OCI-M1 (cell line): ENCODE measurements around the gene C12orf43.

ENCODE experiments used
- DNase-seq: peaks from one replicate; lab custom pipeline; 2025; lab: John Stamatoyannopoulos, UW

Gene C12orf43

DNA sequence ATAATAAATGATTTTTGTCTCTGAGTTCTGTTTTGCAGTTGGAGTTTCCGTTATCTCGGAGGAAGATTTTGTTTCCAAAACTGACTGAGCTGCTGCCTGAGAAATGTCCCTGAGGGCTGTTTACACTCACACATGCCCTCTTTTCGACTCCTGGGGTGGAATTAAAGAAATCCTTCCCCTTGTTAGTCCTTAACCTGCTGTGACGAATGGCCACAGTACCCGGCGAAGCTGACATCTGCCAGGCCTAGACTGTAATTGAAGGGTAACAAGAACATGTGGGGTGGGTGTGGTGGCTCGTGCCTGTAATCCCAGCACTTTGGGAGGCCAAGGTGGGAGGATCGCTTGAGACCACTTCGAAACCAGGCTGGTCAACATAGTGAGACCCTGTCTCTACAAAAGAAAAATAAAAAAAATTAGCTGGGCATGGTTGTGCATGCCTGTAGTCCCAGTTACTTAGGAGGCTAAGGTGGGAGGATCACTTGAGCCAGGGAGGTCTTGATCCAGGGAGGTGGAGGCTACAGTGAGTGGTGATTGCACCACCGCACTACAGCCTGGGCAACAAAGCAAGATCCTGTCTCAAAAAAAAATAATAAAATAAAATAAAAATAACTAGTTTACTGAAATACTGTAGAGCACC lies 14.4 kb upstream of the C12orf43 start:
- DNase-seq: no peak

DNA sequence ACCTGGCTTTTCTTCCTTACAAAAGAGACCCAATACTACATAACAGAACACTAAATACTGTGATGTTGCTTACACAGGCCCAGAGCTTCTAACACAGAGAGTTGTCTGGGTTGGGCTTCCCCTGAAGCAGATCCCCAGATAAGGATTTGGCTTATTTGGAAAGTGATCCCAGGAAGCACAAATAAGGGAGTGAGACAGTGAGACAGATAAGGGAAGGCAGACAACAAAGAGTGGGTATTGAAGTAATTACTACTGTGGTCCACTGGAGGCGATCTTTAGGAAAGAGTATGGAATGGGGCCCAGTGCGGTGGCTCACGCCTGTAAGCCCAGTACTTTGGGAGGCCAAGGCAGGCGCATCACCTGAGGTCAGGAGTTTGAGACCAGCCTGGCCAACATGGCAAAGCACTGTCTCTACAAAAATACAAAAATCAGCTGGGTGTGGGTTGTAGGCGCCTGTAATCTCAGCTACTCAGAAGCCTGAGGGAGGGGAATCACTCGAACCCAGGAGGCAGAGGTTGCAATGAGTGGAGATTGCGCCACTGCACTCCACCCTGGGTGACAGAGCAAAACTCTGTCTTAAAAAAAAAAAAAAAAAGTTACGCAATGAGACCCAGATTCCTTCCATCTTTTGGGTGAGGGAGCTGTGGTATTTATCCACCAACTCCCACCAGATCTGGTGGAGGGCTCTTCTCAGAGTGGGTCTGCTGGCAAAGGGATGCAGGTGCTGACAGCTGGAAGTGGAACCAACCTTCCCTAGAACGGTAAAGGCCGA lies 10.2 kb upstream of the C12orf43 start:
- DNase-seq: peak; percentile 71

DNA sequence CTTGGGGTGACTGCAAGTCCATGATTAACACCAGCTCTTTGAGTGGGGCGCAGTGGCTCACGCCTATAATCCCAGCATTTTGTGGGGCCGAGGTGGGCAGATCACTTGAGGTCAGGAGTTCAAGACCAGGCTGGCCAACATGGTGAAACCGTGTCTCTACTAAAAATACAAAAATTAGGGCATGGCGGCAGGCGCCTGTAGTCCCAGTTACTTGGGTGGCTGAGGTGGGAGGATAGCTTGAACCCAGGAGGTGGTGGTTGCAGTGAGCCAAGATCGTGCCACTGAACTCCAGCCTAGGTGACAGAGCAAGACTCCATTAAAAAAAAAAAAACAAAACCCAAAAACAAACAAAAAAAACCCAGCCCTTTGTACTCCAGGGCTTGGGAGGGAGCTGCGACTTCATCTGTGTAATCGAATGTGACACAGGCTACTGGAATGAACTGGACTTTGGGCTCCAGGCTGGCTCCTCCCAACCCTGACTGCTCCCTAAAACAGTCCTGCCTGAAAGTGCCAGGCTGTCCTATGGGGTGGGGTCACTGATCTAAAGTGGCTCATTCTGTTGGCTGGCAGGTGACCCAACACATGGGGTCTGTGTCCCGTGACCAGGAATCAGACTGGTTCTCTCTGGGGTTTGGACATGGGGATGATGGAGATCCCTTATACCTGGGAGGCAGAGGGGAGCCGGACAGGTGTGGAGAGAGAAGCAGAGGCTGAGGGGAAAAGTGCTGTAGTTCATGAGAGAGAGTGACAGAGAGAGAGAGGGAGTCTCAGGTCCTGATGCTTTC lies 9.3 kb upstream of the C12orf43 start:
- DNase-seq: no peak

DNA sequence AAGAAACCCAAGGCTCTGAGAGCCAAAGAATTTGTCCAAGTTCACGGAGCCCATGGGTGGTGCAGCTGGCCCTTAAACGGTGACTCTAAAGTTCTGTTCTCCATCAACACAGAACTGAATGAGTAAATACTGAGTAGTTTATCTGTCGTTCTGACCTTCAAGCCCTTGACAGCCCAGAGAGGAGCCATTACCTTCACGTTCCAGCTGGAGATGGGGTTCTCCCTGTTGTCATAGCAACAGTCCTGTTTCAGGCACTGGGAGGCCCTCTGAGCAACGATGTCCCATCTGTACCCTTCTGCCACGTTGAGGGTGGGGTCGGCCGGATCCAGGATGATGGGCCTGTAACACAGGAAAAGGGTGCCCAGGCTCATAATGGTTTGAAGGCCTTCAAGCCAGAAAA lies 7.5 kb upstream of the C12orf43 start:
- no peak for DNase-seq

DNA sequence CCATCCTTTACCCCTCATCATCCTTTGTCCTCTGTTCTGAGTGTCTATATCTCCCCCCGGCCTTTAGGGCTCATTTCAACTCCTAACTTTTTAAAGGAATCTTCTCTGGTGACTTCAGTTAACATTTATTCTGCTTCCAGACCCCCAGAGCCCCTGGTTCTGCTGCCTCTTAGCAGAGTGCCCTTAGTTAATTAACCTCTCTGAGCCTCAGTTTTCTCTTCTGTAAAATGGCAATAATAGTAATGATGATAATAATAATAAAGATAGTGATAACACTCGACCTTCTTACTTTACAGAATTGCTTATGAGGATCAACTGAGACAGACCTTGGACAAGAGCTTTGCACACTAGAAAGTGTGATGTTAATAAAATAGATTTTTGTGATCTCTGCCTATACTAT lies 6.4 kb upstream of the C12orf43 start:
- DNase-seq: no peak

DNA sequence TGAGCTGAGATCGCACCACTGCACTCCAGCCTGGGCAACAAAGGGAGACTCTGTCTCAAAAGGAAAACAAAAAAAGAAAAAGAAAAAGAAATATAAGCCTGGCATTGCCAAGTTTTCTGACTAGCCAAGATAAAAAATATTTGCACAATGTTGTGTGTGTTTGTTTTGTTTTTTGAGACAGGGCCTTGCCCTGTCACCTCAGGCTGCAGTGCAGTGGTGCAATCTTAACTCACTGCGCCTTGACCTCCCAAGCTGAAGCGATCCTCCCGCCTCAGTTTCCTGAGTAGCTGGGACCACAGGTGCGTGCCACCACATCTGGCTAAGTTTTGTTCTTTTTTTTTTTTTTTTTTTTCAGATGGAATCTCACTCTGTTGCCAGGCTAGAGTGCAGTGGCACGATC lies 5.5 kb upstream of the C12orf43 start:
- no peak for DNase-seq

DNA sequence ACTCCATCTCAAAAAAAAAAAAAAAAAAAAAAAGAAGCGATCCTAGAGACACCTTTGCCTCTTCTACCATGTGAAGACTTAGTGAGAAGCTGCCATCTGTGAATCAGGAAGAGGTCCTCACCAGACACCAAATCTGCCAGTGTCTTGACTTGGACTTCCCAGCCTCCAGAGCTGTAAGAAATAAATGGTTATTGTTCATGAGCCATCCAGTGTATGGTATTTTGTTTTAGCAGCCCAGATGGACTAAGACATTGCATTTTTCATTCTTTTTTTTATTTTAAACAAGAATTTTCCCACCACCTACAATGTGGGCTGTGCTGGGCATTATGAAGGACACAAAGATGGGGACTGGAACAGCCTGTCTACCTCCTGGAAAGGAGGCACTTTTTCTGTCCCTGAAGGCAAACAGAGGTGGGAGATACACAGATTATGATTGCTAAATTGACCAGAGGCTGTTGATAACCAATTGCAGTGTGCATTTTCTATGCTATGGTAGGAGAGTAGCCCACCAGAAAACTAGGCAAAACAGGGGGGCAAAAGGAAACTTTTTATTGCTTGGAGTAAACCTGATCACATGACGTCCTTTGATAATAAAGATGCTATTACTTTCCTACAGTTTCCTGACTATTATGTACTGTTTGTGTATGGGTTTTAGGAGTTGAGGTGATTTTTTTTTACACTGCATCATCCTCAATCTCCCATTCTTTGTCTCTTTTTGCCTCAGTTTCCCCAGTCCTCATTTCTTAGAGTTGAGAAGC lies 2.8 kb upstream of the C12orf43 start:
- DNase-seq: no peak

DNA sequence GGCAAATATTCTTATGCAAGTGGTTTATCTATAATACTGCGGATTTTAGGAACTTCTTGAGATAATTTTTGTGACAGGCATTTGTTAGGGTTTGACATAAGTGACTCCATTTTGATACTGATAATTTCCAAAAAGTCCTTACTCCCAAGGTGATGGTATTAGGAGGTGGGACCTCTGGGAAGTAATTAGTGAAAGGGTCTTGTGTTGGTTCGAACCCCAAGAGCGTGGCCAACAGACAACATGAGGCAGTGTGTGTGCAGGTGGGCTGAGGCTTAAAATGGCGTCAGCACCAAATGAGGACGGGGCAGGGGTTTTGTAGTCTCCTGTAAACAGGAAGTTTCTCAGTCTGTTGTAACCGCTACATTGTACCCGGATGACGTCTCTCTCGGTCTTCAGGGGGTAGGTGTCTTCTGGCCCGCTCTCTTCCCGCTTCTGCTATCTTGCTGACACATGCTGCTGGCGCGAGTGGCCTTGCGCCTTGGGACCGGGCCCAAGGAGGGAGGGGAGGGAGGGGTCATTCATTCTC lies 1.7 kb upstream of the C12orf43 start:
- no peak for DNase-seq

DNA sequence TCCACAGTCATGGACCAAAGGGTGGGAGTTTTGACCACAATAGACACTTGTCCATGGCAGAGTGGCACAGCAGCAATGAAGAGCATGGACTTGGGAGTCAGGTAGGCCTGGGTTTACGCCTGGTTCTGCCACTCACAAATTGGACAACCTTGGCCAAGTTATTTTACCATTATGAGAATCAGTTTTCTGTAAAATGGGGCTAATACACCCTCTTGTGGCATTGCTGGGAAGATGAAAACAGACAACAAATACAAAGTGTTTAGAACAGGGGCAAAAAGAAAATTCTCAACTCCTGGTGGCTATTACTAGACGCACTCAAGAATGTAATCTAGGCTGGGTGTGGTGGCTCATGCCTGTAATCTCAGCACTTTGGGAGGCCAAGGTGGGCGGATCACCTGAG lies 2.6 kb downstream of the C12orf43 start:
- DNase-seq: no peak

DNA sequence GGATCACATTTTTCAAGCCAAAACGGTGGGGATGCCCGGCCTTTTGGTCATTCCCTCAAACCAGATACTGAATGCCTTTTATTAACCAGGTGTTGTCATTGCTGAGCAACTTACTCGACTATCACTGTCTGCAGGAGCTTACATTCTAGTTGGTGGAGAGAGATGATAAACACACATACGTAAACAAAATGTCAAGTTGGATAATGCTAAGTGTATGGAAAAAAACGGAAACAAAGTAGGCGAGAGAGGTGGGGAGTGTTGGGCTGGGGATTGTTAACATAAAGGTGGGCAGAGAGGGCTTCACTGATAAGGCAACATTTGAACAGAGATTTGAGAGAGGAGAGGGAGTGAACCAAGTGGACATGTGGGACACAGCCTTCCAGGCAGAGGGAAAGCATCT lies 4.5 kb downstream of the C12orf43 start:
- no peak for DNase-seq

DNA sequence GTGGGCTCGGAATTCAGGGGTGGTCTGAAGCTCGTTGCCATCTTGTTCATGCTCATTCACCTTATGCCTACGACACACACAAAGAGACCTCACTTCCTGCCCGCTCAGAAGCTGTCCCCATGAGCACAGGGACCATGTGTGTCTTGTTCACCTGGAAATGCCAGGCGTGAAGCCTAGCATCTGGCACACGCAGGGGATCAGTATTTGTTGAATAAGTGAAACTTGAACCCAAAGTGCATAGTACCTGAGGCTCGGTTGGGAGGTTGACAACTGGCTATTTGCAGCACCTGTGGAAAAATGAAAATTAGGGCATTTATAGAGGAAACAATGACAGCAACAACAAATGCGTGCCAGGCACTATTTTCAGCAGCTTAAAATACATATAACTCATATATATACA lies 5.4 kb downstream of the C12orf43 start:
- no peak for DNase-seq

DNA sequence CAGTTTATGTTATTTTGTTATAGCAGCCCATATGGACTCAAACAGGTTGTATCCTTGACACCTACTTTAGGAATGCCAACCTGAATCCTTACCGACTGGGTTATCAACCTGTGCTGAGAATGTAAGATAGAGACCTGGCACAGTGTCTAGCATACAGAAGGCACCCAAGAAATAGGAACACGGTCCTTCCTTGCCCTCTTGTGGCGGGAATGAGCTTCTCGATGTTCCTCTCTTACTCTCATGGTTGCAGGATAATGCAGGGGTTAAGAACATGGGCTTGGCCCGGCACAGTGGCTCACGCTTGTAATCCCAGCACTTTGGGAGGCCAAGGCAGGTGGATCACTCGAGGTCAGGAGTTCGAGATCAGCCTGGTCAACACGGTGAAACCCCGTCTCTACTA lies 6.5 kb downstream of the C12orf43 start:
- peak; percentile 19 for DNase-seq

DNA sequence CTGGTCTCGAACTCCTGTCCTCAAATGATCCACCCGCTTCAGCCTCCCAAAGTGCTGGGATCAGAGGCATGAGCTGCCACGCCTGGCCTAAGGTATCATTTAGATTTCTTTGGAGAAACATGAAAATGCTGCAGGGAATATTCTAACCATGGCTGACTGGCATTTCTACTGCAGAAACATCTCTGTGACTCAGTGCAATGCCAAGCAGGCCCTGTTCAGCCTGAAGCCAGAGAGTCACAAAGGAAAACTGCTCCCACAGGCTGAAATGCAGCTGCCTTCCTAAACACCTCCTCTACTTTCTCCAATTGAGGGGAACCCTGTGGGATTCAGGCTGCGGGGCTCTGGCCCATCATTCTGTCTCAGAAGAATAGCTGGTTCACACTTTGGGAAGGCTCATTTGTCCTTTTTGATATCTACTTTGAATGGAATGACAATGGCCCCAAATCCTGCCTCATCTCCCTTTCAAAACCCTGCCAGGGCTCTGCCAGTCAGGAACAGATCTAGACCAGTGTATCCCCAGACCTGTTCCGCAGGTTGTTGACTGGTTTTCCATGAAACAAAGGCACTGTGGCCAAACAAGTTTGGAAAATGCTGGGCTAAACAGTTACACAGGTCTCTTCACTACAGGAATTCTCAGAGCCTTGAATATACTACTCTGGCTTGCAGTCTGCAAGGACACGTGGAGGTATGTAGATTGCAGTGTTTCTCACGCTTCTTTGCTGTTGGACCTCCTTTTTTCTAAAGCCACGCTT lies 7.8 kb downstream of the C12orf43 start:
- no peak for DNase-seq

DNA sequence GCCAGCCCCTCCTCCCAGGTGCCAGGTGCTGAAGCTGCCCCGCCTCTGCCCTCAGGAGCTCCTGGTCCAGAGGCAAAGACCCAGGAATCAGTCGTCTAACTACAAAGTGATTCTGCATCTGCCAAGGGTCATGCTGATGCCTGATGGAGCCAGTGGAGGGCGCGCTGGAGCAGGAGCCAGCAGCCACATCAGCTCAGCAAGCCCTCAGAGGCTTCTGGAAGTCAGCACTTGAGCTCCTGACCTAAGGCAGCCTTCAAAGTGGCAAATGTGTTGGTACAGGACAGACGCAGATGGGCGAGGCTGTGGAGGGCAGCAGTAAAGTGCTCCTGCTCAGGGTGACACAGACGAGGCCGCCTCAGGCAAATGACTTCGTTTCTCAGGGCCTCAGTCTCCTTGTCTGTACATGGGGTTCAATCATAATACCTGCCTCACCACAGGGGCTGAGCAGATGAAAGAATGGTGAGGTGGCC lies 10.9 kb downstream of the C12orf43 start:
- peak; percentile 67 for DNase-seq

DNA sequence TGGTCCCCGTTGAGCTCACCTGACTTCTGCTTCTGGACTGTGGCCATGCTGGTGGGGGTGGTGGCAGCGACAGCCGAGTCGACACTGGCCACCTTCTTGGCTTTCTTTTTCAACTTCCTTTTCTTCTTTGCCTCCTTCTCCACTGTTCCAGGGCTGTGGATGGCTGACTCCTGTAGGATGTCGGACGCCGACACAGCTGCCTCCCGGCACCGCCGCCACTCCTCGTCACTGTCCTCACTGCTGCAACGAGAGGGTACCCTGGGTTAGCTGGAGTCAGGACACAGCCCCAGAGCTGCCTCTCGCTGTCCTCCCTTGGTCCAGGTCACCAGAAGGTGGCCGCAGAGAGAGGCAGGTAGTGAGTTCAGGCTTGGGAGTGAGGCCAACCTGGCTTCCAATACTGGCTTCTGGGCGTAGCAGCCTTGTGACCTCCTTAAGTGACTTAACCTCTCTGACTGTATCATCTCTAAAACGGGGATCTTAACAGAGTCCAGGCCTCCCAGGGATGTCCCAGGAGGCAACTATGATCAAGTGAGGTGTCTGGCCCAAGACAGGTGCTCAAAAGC lies 12.0 kb downstream of the C12orf43 start:
- DNase-seq: no peak

DNA sequence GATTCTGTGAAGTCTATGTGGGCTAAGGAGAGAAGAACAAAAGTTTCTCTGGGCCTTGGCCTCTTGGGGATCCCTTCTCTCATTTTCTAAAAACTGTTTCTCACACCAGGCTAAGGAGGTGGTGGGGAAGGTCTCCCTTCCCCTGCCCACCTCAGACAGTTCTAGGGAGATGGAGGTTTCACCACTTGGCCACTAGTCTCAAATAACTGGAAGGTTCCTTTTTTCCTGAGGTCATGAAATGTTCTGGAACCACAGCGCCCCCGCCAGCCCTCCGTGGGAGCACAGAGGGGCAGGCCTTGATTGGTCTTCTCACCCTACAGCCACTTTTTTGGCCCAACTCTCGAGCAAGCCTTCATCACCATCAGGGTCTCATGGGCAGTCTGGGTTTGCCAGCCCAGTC lies 12.6 kb downstream of the C12orf43 start:
- DNase-seq: peak; percentile 20

DNA sequence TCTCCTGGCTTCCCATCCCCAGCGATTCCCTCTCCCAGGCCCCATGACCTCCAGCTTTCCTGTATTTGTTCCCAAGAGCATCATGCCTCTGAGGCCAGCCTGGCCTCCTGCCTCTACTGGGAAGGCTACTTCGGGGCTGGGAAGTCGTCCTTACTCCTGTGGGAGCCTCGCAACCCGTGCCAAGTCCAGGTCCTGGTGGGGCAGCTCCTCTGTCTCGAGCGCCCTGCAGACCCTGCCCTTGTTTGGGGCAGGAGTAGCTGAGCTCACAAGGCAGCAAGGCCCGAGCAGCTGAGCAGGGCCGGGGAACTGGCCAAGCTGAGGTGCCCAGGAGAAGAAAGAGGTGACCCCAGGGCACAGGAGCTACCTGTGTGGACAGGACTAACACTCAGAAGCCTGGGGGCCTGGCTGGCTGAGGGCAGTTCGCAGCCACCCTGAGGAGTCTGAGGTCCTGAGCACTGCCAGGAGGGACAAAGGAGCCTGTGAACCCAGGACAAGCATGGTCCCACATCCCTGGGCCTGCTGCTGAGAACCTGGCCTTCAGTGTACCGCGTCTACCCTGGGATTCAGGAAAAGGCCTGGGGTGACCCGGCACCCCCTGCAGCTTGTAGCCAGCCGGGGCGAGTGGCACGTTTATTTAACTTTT lies 14.3 kb downstream of the C12orf43 start:
- no peak for DNase-seq

DNA sequence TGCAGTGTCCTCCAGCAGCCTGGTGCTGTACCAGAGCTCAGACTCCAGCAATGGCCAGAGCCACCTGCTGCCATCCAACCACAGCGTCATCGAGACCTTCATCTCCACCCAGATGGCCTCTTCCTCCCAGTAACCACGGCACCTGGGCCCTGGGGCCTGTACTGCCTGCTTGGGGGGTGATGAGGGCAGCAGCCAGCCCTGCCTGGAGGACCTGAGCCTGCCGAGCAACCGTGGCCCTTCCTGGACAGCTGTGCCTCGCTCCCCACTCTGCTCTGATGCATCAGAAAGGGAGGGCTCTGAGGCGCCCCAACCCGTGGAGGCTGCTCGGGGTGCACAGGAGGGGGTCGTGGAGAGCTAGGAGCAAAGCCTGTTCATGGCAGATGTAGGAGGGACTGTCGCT lies 15.2 kb downstream of the C12orf43 start:
- DNase-seq: no peak

DNA sequence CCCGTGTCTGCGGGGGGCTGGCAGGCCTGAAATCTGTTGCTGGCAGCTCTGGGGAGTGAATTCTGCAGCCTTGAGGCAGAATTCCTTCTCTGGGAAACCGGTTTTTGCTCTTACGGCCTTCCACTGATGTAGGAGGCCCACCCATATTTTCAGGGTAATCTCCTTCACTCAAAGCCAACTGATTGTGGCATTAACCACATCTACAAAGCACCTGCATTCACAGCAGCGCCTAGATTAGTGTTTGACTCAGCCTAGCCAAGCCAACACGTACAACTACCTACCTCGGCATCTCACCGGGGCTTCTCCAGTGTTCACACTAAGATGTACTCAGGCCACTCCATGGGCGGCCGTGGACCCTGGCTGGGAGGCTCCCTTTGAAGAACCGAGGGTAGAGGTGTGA lies 15.8 kb downstream of the C12orf43 start:
- no peak for DNase-seq
